Stromal cell of bone marrow (primary cell): ENCODE data around the gene P2RX6.
"Not testable (repeated sequence)": the region's sequence is repeated elsewhere in the genome, so short reads cannot be mapped to it uniquely, and the experiment has no call there.

Experiments used
- DNase-seq: peaks from one replicate; pipeline ENCODE4 v3.0.0-alpha.2; 2012; ENCODE audit warnings: low read depth

The P2RX6 gene

DNA sequence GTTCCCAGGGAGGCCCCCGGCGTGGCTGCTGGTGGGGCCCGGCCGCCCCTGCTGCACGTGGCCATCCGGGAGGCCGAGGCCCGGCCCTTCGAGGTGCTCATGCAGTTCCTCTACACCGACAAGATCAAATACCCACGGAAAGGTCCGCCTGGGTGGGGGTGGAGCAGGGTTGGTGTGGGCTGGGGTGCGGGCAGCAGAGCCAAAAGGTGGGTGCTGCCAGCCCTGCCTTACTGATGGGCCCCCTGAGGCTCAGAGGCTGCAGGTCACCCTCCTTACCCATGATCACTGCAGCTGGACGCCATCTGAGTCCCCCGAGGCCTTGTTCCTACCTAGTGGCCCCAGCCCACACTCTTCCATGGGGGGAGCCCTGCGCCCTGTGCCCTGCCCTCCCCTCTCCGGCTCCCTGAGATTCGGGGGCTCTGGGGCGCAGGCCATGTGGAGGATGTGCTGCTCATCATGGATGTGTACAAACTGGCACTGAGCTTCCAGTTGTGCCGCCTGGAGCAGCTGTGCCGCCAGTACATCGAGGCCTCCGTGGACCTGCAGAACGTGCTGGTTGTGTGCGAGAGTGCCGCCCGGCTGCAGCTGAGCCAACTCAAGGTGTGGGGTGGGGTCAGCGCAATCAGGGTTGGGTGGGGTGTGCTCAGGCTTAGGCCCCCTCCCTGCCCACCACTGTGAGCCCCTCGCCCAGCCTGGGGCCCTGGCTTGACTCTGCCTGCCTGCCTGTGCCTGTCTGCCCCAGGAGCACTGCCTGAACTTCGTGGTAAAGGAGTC, 20.6 kb upstream of the P2RX6 start:
- no peak for DNase-seq

DNA sequence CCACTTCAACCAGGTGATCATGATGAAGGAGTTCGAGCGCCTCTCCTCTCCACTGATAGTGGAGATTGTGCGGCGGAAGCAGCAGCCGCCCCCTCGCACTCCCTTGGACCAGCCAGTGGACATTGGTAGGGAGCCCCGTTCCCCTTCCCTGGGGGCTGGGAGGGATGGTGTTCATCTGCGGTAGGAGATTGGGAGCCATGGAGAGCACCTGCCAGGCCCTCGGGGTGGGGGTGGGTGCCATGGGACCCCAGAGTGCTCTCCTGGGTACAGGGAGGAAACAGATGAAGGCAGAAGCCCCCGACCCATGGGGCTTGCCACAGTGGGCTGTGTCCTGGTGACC, 20.1 kb upstream of the P2RX6 start:
- DNase-seq: no peak

DNA sequence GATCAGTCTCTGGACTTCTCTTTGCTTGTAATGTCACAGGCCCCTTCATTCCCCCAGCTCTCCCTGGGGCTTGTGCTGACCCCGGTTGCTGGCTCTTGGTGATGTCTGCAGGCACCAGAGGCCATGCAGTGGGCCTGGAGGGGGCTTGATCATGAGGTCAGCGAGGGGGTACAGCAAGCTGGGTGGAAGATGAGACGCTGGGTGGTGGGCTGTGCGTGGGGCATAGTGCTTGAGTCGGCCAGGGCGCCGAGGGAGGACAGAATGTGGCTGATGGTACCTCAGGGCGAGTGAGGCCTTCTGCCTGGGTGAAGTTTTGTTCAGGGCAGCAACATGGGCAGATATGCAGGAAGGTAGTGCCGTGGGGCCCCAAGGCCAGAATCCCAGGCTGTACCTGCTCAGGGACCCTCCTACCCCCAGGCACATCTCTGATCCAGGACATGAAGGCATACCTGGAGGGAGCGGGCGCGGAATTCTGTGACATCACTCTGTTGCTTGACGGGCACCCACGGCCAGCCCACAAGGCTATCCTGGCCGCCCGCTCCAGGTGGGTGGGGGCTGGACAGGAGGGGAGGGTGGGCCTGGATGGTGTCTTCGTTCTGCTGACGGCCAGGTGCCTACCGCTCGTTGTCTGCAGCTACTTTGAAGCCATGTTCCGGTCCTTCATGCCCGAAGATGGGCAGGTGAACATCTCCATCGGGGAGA, 19.5 kb upstream of the P2RX6 start:
- DNase-seq: no peak

DNA sequence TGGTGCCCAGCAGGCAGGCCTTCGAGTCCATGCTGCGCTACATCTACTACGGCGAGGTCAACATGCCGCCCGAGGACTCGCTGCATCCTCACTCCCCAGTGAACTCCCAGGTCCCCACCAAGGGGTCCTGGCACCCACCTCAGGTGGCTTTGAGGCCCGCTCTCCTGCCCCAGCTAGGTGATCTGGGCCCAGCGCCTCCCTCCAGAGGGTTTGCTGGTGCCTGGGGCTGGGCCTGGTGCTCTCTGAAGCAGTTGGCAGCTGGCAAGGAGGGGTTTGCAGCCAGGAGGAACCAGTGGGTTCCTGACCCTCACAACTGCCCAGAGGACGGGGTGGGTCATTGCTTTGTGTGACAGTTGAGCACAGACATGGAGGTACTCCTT, 18.9 kb upstream of the P2RX6 start:
- no peak for DNase-seq

DNA sequence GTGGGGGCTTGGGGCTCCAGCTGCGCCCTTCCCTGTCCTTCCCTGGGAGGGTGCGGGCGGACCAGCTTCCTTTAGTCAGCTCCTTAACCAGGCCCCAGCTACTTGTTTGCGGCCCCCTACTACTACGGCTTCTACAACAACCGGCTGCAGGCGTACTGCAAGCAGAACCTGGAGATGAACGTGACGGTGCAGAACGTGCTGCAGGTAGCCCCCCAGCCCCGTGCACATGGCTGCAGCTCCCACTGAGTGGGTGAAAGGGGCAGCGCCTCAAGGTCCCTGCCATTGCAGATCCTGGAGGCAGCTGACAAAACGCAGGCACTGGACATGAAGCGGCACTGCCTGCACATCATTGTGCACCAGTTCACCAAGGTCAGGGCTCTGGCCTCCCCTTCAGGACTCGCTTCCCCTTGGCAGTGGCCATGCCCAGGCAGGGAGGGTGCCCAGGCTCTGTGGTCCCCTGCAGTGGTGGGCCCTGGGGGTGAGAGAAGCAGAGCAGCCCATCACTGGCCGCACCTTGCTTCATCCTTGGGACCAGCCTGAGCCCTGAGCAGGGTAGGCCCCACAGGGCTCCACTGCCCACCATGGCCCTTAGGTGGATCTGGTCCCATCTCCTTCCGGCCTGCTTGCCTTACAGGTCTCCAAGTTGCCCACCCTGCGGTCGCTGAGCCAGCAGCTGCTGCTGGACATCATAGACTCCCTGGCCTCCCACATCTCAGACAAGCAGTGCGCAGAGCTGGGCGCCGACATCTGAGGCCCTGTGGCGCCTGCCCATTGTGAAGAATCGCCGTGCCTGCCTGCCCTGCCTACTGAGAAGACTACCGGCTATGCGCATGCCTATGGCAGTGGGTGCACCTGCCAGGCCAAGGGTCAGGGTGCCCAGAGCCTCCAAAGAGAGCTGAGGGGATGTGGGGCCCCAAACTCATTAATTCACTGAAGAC, 18.1 kb upstream of the P2RX6 start:
- DNase-seq: no peak

DNA sequence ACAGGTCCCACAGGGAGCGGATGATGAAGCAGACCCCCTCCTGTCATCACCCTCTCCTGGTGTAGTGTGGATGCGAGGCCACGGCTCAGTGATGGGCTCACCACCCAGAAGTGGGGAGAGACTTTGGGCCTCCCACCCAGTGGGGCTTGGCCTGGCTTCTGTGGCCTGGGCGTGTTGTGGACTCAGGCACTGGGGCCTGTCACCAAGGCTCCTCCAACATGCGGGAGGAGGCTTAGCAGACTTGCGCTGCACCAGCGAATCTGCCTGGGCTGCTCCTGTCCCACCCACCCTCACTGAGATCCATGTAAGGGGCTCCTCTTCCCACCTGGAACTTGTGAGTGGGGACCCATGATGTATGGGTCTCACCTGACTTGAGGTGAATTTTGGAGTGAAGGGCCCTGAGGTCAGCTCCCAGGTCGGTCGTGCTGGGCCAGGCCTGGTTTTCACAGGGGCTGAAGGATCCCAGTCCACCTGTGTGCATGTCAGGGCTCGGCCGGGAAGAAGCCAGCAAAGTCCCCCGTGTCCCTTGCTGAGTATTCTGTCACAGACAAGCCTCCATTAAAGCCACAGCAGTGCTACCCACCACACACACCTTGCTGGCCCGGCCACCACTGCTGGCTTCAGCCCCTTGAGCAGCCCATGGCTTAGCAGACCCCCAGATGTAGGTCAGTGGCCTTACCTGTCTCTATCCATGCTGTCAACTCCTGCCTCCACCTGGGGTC, 17.3 kb upstream of the P2RX6 start:
- DNase-seq: no peak

DNA sequence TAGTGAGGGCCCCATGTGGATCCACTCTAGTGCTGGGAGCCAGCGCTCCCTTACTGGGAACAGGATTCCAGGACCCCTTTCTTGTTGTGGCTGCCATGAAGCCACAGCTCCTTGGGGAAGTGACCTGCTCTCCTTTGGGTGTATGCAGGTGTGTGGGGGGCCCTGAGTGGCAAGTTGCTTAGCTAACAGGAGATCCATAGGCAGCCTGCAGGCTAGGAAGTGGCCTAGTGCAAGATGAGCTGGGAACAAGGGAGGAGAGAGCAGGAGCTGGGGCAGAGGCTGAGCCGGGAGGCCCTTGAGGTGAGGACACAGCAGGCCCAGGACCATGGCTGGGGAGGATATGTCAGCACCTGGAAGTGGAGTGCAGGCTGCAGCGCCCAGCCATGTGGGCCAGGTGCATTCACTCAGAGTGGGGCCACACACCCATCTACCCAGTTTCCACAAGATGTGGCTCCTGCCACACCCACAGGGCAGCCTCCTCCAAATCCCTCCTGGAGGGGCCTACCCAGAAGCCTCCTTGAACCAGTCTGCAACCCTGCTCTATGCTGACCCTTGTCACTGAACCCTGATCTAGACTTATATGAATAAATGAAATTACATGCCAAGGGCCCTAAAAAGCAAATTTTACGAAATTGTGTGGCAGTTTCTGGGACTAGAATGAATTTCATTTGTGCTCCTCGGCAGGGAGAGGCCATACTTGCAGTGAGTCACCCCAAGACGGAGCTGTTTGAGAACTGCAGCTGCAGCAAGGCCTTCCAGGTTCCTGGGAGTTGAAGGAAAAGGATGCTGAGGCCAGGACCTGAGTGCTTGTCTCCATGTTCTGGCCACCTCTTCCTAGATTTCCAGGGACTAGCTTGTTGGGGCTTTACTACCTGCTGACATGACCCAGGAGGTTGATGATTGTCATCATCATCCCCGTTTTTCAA, 16.3 kb upstream of the P2RX6 start:
- DNase-seq: no peak

DNA sequence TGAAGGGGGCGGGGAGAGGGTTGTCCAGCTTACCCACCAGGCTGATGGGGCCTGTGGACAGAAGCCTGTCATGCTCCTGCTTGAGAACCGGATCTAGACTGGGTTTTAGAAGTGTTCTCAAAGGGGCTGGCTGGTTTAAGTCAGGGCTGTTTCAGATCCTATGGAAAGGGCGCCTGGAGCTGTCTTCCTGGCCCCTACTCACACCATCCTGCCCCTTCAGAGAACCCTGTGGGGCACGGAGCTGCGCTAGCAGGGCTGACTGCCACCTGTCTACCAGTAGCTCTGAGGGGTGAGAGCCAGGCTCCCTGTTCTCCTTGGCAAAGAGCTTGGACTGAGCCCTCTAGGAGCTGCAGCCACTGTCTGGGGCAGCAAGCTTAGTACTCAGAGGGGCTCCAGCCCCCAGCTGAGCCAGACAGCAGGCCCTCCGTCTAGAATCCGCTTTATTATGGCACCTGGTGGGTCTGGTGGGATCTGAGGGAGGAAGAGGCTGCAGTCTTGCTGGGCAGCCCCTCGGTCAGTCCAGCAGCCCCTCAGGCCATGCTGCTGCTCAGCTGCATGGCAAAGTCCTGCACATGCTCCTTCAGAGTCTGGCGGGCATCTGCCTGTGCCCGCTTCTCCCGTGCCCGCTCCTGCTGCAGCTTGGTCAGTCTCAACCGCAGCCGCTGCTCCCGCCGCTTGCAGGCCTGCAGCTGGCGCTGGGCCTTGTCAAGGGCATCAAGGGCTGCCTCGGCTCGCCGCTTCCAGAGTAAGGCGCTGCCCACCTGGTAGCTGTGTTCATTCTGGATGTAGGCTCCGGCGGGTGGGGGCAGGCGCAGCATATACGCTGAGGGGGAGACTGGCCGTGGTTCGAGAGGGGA, 15.4 kb upstream of the P2RX6 start:
- DNase-seq: no peak

DNA sequence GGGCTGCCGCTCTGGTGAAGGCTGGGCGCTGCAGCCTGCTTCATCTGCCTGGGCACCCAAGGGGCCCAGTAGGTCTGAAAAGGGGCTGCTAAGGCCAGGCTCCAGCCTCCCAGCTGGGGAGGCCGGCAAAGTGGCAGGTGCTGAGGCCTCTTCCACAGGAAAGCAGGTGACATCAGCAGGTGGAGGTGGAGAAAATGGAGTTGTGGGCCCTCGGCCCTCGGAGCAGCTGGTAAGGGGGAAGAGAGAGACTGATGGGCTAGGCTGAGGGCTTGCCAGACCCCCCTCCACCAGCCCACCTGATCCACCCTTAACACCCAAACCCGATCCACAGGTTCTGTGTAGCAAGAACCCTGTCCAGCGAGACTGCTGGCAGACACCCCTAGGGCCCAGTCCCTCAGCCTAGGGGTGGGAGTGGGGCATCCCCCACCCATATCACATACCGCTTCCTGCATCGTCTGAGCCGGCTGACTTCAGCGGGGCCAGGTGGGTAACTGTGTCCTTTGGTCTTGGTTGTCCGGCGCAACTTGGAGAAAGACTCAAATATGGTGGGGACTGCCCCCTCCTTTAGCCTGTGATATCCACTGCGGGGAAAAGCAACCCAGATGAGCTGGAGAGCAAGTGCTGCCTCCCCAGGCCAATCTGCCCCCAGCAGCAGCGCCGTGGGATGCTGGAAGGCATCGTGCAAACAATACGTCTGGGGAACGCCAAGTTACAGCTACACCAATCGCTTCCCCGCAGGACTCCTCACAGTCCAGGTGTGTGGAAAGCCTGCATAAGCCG, 14.6 kb upstream of the P2RX6 start:
- no peak for DNase-seq

DNA sequence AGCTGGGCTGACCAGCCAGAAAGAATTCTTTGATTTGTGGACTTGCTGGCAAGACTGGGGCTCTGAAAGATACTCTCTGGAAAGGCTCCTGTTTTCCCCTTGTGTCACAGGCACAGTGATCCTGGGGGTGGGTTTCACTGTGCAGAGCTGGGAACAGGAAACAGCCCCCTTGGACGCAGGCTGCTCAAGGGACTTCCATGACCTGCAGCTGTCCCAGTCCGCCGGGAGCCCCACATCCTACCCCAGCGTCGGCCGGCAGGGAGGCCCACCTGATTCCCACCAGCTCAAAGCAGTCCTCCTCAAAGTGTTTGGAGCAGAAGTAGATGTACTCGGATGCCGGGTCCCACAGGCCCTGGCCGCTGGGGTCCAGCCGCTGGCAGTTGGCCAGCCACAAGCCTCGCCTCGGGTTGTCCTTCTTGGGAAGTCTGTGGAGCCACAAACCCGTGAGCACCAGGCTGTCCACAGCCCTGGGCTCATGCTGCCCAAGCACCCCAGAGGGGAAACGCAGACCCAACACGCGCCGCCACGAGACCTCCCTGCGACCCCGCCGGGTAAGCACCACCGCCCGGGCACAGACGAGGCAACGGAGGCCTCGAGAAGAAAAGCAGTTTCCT, 13.9 kb upstream of the P2RX6 start:
- DNase-seq: no peak

DNA sequence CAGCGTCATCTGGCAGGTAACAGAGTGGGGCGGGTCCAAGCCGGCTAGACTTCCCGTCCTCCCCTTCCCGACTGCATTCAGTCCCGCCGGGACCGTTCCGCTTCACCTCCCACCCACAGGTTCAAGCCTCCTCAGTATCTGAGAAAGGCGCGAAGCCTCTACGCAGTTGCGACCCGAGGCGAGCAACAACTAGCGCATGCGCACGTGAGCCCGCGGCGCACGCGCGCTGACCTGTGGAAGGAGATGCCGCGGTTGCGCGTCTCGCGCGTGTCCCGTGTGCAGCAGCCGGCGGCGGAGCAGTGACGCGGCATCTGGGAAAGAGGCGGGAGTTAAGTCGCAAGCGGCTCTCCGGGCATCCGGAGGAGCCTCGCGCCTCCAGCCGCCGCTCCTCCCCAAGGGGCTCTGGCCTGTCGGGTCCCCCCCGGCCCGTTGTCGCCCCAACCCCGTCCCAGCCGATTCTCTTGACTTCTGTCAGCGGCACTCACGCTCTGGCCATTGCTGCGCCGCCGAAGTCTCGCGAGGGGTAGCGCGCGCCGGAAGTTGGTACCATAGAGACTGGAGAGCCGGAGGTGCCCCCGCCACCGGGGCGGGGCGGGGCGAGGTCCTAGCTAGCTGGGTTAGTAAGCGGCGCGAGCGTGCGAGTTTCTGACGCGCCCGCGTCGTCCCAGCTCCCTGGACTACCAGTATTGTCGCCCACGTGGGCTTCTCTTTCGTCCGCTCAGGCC, 13.2 kb upstream of the P2RX6 start, which contains the start of gene THAP7:
THAP7 (minus strand) TSS at position 518 of the 725 bp plus-strand sequence; CDS start at position 311, 207 bp downstream.
- DNase-seq: peak; percentile 87

DNA sequence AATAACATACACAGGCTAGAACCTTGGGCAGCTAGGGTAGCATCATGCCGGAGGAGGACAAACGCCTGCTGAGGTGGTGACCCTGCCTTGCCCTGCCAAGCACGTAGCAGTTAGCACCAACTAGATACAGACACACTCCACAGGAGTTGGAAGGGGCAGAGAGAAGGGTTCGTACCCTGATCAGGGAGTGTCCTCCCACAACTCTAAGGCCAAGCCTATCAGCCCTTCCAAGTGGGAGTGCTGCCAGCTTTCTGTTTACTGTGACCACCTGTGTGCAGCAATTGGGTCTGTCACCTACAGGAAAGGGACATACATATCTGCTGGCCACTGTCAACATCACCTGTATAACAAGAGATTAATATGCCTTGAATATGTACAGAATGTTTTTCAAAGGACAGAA, 11.2 kb upstream of the P2RX6 start:
- DNase-seq: no peak

DNA sequence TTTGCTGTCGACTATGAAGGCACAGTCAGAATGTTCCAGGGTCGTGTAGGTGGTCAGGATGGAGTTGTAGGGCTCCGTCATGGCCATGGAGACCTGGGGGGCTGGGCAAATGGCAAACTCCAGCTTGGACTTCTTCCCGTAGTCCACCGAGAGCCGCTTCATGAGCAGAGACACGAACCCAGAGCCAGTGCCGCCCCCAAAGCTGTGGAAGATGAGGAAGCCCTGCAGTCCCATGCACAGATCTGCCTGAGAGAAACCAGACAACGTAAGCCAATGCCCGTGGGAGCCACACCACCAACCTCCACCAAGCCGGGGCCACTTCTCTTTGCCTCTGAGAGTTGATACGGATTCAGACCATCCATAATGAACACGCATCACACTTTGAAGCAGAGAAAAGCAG, 5.8 kb upstream of the P2RX6 start:
- not testable (repeated sequence) for DNase-seq

DNA sequence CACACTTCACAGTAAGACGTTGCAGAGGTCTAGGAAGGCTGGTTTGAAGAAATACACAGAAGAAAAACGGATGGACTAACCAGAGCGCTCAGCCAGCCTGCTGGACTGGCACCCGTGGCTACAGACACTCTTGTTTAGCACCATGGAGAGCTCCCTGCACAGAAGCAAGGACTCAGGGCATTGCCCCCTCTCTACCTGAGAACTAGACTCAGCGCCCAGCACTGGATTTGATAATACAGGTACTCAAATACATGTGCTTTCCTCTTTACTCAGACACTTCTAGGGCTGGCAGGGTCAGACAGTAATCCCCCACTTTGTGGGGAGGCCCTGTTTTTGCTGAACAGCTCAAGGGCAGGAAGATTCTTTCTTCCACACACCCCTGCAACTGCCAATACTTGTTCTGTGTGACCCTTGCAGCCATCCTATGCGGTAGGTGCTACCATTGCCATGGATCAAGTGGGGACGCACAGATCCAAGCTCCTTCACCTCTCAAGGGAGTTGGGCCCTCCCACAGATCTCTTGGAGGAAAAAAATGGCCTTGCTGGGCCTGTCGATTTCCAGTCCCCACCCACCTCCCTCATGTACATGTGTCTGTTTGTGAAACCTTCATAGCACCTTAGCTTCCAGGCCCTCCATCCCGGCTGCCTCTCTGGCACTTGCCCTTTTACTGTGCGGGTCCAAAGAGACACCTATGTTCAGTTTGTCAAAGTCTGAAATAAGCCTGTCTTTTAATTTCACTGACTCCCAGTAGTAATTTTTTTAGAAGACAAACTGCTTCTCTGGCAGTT, 5.1 kb upstream of the P2RX6 start:
- DNase-seq: no peak

DNA sequence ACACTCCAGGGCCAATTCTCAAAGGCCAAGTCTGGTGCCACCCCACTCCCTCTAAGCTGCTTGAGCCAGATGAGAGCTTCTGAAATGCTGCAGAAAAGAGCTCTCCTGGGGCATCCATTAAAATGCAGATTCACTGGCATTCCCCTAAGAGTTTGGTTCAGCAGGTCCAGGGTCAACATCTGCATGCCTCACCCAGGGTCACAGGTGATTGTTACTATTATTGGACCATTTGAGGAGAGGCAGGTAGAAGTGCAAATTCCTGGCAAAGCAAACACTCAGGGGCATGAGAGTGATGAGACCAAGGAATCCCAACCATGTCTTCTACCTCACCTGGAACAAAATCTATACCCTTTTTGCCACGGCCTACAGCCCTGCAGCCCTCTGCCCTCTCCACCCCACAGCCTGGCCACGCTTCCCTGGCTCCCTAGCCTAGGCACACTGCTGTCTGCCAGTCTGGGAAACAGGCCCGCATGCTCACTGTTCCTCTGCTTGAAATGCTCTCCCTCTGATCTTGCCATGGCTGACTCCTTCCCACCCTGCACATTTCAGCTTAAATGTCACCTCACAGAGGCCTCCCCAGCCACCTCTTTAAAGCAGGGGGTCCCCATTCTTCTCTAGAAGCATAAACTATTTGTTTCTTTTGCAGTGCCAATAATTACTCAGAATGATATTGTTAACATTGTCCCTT, 4.4 kb upstream of the P2RX6 start:
- DNase-seq: no peak
